ENCODE results near the gene CYTH4. TPM values are rescaled to one million over a fixed set of nuclear protein-coding genes. Genes with fewer than 3 reads are reported as not detected.

CYTH4 gene
- total RNA-seq, 1 donor from 2014 or later: not detected

- no peak for TF ChIP-seq CTCF (IDR thresholded peaks at IDR 0.05; ENCODE audit: partially characterized antibody, unreplicated experiment)
- no peak for DNase-seq
- Mint-ChIP-seq H3K27me3 (ENCODE audit: unreplicated experiment) (no peaks in the 10 kb centered on the region), H3K27ac (ENCODE audit: unreplicated experiment) (no peak within 1 kb of the TSS), H3K9me3 (ENCODE audit: unreplicated experiment) (peaks cover 2% of the 10 kb centered on the region), H3K36me3 (ENCODE audit: unreplicated experiment) (no peaks in the 10 kb centered on the region), H3K4me3 (ENCODE audit: unreplicated experiment) (no peak within 1 kb of the TSS), H3K4me1 (ENCODE audit: low read depth, unreplicated experiment) (peaks cover 10% of the 10 kb centered on the region)
Measured at GRCh38 chr22:37244114-37244921, 38.0 kb upstream of the CYTH4 start, which contains the start of gene RAC2. RAC2 (minus strand) TSS chr22:37244269; CDS start chr22:37244148, 121 bp downstream.

GRCh38 chr22:37244922-37245722 lies 37.2 kb upstream of the CYTH4 start:
- peaks cover 8% of the 10 kb centered on the region for H3K4me1 Mint-ChIP-seq (ENCODE audit: low read depth, unreplicated experiment)
- no peaks in the 10 kb centered on the region for H3K27me3 Mint-ChIP-seq (ENCODE audit: unreplicated experiment)
- H3K27ac Mint-ChIP-seq (ENCODE audit: unreplicated experiment): no peak overlapping the region
- H3K4me3 Mint-ChIP-seq (ENCODE audit: unreplicated experiment): no peak overlapping the region
- DNase-seq: no peak
- H3K36me3 Mint-ChIP-seq (ENCODE audit: unreplicated experiment): no peaks in the 10 kb centered on the region
- peaks cover 2% of the 10 kb centered on the region for H3K9me3 Mint-ChIP-seq (ENCODE audit: unreplicated experiment)
- no peak for TF ChIP-seq CTCF (IDR thresholded peaks at IDR 0.05; ENCODE audit: partially characterized antibody, unreplicated experiment)

- no peaks in the 10 kb centered on the region for H3K9me3 Mint-ChIP-seq (ENCODE audit: unreplicated experiment)
- no peak overlapping the region for H3K4me3 Mint-ChIP-seq (ENCODE audit: unreplicated experiment)
- H3K4me1 Mint-ChIP-seq (ENCODE audit: low read depth, unreplicated experiment): peaks cover 3% of the 10 kb centered on the region
- DNase-seq: no peak
- TF ChIP-seq CTCF (IDR thresholded peaks at IDR 0.05; ENCODE audit: partially characterized antibody, unreplicated experiment): no peak
- no peaks in the 10 kb centered on the region for H3K27me3 Mint-ChIP-seq (ENCODE audit: unreplicated experiment)
- no peak overlapping the region for H3K27ac Mint-ChIP-seq (ENCODE audit: unreplicated experiment)
- no peaks in the 10 kb centered on the region for H3K36me3 Mint-ChIP-seq (ENCODE audit: unreplicated experiment)
Measured at GRCh38 chr22:37245740-37246139, 36.6 kb upstream of the CYTH4 start.

GRCh38 chr22:37248251-37248650 lies 34.1 kb upstream of the CYTH4 start:
- DNase-seq: no peak
- Mint-ChIP-seq H3K4me1 (ENCODE audit: low read depth, unreplicated experiment) (no peaks in the 10 kb centered on the region), H3K4me3 (ENCODE audit: unreplicated experiment) (no peak overlapping the region), H3K9me3 (ENCODE audit: unreplicated experiment) (no peaks in the 10 kb centered on the region), H3K27me3 (ENCODE audit: unreplicated experiment) (no peaks in the 10 kb centered on the region), H3K27ac (ENCODE audit: unreplicated experiment) (no peak overlapping the region), H3K36me3 (ENCODE audit: unreplicated experiment) (no peaks in the 10 kb centered on the region)
- no peak for TF ChIP-seq CTCF (IDR thresholded peaks at IDR 0.05; ENCODE audit: partially characterized antibody, unreplicated experiment)
